Activated CD4-positive, alpha-beta T cell treated with anti-CD3 and anti-CD28 coated beads, Interleukin-2, Interleukin-4, amounts not matched to agents 100 ng/mL and 50 ng/mL, durations not matched to agents 16 hours and 8 hours (primary cell): ENCODE measurements around the gene CDH22.
A peak's percentile ranks its signal among the peaks of the same experiment; 100 is the strongest.

Source experiments
- DNase-seq: peaks from one replicate; pipeline ENCODE4 v3.0.0-alpha.2; 2020; ENCODE audit warnings: low spot score

The CDH22 gene

GRCh38 chr20:46169245-46170171 lies 138.8 kb downstream of the CDH22 start:
- no peak for DNase-seq

DNA sequence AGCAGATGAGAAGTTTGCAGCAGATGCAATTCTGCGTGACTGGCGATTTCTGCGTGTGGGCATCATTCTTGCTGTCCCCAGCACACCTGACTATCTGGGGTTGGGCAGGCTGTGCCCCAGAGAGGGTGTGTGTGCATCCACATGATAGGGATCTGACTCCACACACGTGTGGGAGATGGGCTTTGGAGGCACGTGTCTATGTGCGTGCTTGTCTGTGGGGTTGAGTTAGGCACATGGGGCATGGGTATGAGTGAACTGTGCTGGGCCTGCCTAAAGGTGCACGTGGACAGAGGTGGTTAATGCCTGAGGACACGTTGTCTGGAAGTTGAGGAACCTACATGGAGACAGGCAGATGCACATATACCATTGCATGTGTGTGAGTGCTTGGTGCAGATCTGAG lies 139.9 kb downstream of the CDH22 start:
- no peak for DNase-seq

- no peak for DNase-seq
Measured at GRCh38 chr20:46167080-46167479, 141.2 kb downstream of the CDH22 start.

DNA sequence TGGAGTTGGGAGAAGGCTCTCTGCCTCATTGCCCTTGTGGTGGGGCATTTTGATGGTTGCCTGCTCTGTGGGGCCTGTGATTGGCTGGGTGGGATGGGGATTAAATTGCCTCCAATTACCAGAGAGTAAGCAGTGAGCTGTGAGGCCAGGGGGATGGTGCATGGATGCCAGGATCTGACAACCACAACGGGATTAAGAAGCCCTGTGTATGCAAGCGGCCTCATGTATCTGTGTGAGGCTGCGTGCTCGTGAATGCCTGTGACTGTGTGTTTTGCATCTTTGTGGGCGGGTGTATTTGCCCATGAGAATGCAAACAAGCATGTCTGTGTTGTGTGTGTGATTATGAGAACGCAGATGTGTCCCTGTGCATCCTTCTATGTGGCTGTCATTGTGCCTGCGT lies 144.0 kb downstream of the CDH22 start:
- no peak for DNase-seq

GRCh38 chr20:46161921-46162320 lies 146.4 kb downstream of the CDH22 start:
- no peak for DNase-seq

DNA sequence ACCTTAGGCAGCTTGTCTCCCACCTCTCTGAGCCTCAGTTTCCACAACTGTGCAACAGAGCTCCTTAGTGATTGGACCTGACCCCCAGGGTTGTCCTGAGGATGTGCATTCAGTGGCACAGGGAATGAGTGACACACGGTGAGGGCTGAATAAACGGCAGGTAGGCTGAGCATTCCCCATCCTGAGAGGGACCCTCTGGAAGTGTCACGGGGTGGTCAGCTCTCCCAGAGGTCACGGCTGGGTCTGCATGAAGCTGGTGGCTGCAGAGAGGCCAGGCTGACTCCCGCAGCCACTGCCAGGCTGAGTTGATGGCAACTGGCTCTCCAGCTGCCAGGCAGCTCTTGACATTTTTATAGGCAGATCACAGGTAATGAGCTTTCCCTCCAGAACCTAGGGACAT lies 147.6 kb downstream of the CDH22 start:
- no peak for DNase-seq

DNA sequence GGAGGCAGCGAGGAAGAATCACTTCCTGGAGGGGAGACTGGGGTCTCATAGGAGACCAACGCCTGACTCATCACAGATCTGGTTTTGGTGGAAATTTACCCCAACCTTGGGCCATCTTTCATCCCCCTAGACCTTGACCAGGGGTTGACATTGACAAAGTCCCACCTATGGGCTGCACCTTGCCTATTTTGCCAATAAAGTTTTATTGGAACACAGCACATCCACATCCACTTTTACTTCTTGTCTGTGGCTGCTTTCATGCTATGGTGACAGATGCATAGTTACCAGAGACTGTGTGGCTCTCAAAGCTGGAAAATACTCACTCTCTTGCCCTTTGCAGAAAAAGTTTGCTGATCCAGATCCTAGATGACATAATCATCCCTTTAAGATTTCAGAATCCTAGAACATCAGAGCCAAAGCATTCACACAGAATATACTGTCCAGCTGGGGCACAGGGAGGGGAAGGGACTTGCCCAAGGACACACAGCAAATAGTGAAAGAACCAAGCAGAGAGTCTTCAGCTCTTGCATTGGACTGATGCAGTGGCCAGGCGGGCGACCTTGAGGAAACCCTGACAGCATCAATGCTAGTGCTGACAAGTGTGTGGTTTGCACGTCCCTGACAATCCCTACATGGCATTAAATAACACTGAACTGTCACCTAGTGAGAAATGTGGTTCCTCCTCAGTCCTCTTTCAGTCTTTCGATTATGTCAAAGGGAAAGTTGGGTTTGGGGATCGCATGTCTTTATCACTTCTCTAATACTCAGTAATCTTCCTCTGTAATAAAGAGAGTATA lies 149.0 kb downstream of the CDH22 start:
- DNase-seq = peak; percentile 11

- DNase-seq = no peak
Measured at GRCh38 chr20:46158476-46158987, 149.8 kb downstream of the CDH22 start.

- no peak for DNase-seq
Measured at GRCh38 chr20:46157625-46158024, 150.7 kb downstream of the CDH22 start.

DNA sequence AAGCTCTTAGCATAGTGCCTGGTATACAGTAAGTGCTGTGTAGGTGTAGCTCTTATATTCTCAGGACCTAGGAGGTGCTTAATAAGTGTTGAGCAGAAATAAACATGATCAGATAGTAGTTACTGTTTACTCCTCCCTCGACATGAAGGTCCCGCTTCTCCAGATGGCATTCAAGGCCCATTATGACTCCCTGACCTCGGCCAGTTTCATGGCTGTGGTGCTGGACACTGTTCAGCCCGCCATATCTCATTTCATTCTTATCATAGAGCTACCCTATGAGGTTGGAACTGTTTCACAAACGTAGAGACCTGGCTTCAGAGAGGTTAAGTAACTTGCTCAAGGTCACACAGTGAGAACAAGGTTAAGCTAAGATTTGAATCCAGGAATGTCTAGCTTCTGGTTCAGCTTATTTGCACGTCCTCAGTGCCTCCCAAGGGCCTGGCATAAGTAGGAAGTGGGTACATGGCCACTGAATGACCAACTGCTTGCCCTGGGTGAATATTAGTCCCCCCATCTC lies 151.2 kb downstream of the CDH22 start:
- no peak for DNase-seq

GRCh38 chr20:46156065-46156464 lies 152.2 kb downstream of the CDH22 start:
- no peak for DNase-seq

DNA sequence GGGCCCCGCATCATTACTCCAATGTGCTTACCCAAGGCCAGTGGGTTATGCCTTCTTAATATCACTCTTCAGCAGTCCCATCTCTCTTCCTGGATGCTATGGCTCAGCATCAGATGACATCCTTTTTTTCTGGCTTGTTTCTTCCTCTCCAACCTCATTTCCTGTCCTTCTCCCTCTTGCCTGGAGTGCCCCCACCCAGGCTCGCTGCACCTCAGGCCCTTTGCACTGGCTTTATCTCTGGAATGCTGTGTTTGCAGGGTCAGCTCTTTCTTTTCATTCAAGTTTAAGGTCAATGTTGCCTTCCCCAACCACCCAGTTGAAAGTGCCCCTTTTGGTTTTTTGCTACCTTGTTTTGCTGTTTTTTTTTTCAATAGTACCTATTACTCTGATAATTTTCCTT lies 153.5 kb downstream of the CDH22 start:
- no peak for DNase-seq

GRCh38 chr20:46154305-46154704 lies 154.0 kb downstream of the CDH22 start:
- no peak for DNase-seq

- no peak for DNase-seq
Measured at GRCh38 chr20:46152824-46153586, 155.3 kb downstream of the CDH22 start.

DNA sequence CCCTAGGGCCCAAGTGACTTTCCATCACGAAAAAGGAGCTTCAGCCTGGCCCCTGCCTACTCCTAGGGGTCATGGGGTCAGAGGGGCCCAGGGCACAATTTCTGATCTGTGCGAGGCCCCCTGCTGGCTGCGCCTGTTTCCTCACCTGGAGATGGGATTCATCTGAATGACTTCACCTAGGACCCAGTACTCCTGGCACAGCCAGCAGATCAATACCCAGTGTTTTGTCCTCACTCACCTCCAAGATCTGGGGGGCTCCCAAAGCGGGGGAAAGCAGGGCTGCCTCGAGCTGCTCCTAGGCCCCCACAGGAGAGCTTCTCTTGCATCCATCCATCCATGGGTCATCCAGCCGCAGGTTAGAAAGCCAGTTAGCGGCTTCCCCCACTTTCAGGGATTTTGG lies 156.4 kb downstream of the CDH22 start:
- DNase-seq = peak; percentile 22

GRCh38 chr20:46150943-46151342 lies 157.4 kb downstream of the CDH22 start:
- DNase-seq = no peak

DNA sequence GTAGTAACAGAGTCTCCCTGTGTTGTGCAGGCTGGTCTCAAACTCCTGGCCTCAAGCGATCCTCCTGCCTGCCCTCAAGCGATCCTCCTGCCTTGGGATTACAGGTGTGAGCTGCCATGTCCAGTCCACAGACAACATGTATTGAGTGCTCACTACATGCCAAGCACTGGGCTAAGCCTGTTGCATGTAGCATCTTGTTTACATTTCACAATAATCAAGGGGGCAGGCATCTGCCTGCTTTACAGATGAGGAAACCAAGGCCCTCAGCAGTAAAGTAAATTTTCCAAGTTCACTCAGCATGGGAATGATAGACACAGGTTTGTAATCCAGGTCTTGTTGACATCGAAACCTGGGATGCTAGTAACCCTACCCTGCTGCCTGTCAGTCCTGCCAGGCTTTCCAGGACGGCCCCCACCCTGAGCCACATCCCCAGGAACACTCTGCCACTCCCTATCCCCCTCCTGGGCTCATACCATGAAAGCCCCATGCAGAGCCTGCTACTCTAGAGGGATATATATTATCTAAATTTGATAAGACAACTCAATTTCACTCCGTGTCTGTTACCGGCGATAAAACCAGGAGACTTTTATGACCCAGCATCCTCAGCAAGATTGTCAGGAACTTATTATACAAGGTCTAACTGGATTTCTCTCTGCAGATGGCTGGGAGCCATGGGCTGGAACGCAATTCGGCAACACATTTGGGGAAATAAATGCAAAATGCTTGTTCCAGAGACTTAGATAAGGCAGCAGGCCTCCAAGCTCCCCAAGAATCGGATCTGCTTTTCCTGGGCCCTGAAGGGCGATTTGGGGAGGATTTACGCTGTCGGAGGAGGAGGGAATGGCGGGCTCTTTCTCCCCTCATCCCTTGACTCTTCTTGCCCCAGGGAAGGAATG lies 159.7 kb downstream of the CDH22 start:
- no peak for DNase-seq

- DNase-seq = no peak
Measured at GRCh38 chr20:46145713-46146112, 162.6 kb downstream of the CDH22 start.

GRCh38 chr20:46144432-46145025 lies 163.8 kb downstream of the CDH22 start:
- DNase-seq = no peak

DNA sequence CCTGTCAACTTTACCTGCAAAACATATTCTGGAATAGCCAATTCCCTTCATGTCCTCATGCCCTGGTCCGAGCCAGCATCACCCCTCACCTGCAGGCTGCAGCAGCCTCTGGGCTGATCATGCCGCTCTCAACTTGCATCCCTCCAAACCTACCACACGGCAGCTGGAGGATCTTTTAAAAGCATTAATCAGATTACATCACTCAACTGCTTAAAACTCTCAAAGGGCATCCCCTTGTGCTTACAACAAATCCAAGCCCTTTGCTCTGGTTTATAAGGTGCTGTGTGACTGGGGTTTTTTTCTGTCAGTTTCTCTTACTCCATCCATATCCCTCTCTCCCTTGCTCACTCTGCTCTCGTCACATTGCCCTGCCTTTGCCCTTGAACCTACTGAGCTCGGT lies 166.2 kb downstream of the CDH22 start:
- DNase-seq = no peak
